GM19324 (cell line): ENCODE data around the gene RAB35.

Experiments
- ATAC-seq: cut with Tn5 transposase; IDR thresholded peaks from one replicate; pipeline ENCODE4 v1.9.1; 2021; ENCODE audit warnings: mild to moderate bottlenecking, moderate library complexity; ENCODE audit not compliant: unreplicated experiment, low FRiP score

Gene RAB35

GRCh38 chr12:120116441-120116791 is at the start of gene RAB35:
TSS of gene RAB35 (minus strand) at chr12:120116753. CDS start at chr12:120116650, 103 bp downstream.
- no peak for ATAC-seq

DNA sequence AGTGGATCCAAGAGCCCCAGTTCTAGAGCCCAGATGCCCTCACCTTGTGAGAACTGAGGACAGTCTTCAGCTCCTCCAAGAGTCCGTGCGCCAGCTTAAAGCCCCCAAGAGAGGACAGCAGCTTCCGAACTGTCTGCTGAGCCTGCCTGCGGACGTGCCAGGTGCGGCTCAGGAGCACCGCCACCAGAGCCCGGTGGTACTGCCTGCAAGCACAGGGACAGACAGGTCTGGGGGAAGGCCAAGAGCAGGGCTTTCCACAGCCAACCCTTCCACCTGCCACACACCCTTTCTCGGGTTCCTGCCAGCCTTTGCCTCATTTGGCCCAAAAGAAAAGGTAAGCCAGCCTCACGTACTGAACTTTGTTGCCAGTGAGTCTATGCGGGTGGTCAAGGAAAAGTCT is 47.7 kb upstream of the RAB35 start:
- ATAC-seq: no peak

DNA sequence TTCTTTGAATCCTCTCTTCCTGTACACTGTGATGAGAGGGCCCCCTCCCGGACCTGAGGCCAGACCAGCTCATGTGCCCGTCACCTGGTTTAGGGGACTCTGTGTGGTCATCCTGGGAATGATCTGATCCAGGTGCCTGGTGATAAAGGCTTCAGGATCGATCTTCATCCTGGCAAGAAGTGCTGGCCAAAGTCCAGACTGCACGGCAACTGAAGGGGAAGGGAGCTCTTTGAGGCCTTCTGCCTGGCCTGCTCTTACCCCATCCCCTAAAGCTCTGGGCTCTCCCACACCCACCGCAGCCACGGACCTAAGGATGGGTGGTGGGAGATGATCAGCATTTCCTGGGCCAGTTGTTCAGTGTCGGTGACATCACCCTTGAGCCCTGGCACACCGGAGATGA is 46.2 kb upstream of the RAB35 start:
- ATAC-seq: no peak

DNA sequence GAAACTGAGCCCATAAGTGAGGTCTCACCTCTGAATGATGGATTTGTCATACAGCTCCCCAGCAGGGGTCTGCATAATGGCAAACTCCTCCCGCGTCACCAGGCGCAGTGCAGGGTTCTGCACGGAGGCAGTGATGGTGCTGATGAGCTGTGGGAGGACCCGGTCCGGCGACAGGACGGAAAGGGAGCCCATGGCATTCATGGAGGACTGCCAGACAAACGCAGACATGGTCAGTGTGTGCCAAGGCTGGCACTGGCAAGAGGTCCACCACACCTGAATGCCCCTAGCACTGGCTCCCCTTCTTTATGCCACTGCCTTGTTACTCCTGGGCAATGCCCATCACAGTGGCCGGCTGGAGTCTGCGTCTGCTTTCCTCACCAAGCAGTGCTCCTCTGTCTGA is 45.3 kb upstream of the RAB35 start:
- ATAC-seq: no peak

- no peak for ATAC-seq
These were observed 43.1 kb upstream of the RAB35 start for GRCh38 chr12:120159509-120160237.

GRCh38 chr12:120158351-120158750 is 41.8 kb upstream of the RAB35 start:
- ATAC-seq: no peak

DNA sequence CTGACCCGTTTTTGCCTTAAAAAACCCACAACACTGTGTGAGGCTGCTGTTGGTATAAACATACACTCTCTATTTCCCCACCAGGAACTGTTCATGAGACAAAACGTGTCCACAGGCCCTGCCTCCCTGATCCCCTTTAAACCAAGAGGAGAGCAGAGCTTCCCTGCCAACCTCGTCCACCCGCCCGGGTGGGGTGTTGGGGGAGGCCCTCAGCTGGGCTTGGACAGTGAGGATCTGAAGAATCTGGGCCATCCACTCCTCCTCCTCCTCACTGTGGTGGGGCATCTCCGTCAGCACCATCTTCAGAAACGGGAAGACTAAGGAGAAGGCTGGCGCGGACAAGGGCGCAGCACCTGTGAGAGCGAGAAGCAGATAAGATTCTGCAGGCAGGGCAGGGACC is 41.1 kb upstream of the RAB35 start:
- no peak for ATAC-seq

GRCh38 chr12:120156315-120157259 is 40.0 kb upstream of the RAB35 start:
- ATAC-seq: no peak

- ATAC-seq: no peak
These were observed 38.5 kb upstream of the RAB35 start for GRCh38 chr12:120155072-120155471.

GRCh38 chr12:120150919-120151525 is 34.5 kb upstream of the RAB35 start:
- no peak for ATAC-seq

- ATAC-seq: no peak
These were observed 31.5 kb upstream of the RAB35 start for GRCh38 chr12:120148011-120148410.

GRCh38 chr12:120145164-120145563 is 28.6 kb upstream of the RAB35 start:
- ATAC-seq: no peak

GRCh38 chr12:120144215-120144614 is 27.7 kb upstream of the RAB35 start:
- no peak for ATAC-seq

DNA sequence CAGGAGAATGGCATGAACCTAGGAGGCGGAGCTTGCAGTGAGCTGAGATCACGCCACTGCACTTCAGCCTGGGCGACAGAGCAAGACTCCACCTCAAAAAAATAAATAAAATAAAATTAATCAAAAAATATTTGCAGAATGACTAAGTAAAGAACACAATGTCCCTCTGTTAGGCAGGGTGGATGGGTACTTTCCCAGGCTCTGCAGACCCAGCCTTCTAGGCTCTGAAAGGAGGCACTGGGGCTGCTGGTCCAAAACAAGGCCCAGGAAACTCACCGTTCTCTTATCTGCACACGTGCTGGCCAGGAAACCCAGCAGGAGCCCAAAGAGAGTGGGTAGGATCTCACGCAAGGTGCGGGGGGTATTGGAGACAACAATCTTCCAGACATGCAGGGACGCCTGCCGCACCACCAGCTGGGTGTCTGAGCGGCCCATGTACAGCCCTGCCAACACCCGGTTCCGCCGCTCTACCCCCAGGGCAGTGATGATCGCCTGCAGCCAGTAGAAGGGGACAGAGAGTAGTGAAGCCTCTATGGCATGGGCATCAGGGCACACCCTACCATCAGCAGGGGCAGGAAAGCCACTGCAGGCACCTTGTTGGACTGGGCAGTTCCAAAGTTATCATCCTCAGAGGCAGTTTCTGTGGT is 25.8 kb upstream of the RAB35 start:
- no peak for ATAC-seq

DNA sequence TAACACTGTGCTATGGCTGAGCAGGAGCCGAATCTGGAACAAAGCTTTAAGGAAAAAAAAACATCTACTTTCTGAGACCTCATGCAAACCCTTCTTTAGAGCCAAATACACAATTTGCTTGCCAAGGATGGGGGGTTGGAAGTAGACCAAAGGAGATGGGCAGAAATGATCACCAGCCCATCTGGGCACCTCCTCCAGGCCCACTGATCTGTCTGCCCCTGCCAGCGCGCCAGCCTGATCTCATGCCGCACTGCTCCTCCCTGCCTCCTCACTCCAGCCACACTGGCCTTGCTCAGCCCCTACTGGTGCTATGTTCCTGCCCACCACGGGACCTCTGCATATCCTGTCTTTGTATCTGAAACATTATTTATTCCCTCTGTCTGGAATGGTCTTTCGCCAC is 24.8 kb upstream of the RAB35 start:
- no peak for ATAC-seq

- no peak for ATAC-seq
These were observed 24.1 kb upstream of the RAB35 start for GRCh38 chr12:120140603-120141002.

DNA sequence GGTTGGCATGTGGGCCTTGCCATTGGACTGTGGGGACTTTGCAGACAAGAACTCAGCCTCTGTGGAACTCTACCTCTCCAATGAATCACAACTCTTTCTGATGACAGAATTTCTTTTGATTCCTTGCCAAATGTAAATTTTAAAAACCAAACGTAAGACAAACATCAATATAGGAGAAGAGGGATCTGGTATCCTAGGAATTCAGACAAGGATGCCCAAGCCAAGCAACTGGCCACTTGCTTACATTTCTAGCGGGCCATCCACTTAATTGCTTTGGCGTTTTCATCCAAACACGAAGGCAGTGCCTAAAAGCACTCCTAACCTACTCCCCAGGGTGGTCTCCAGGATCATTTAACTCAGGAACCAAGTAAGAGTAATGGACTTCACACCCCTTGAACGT is 23.4 kb upstream of the RAB35 start:
- ATAC-seq: no peak

DNA sequence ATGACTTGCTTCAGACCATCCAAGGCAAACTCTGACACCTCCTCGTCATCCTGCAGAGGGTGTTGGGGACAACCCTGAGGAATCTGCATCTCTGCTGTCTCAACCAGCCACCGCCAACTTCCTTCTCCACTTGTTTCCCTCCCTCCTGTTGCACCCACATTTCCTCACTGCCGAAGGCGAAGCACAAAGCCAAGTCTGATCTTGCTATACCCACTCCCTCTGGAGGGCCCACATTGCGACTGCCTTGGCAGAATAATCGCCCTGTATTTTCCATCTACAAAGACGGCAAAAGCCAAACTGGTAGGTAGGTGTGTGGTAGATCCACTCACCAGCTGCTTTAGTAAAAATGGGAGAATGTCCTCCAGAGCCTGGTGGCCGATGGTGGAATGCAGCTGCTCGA is 21.8 kb upstream of the RAB35 start:
- no peak for ATAC-seq

- no peak for ATAC-seq
These were observed 21.3 kb upstream of the RAB35 start for GRCh38 chr12:120137833-120138232.

DNA sequence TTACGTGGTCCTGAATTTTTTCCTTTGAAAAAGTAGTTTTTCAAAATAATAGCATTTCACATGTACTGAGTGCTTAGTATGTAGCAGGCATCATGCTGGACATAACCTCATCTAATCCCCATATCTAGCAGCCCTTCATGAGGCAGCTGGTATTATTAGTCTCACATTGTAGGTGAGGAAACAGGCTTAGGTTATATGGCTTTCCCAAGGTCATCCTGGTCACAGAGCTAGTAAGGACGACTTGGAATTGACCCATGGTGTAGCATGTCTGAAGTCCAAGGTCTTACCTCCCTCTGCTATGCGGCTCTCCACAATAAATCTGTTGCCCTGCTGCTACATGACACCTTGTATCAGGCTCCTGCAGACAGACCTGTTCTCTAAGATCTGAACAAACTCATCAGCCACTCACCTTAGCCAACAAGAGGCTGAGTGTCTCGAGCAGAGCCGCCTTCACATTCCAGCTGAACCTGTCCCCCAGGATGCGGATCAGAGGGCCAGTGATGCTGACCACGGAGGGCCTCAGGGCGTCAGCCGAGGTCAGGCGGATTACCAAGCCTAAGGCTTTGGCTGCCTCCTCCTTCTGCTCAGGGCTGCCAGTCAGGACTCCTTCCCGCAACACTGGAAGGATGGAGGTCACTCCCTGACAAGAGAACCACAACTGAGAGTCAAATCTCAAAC is 19.7 kb upstream of the RAB35 start:
- no peak for ATAC-seq
